K562 (cell line): ENCODE results near the gene DLGAP1.

ENCODE experiments used
- ARHGAP35 ChIP-seq: fragments of 450-650 bp; IDR thresholded peaks from 2 replicates; pipeline ENCODE4 v1.6.1; 2018; ENCODE audit not compliant: partially characterized antibody
- MIER1 ChIP-seq: fragments of 450-650 bp; IDR thresholded peaks from 2 replicates; pipeline ENCODE4 v1.6.1; 2016; ENCODE audit warnings: antibody characterized with exemption, mild to moderate bottlenecking, low read depth
- NR2C2 ChIP-seq, 2 experiments: fragments of 200-800 bp in 1 of 2; sonication (Bioruptor generic) in 1 of 2; sonication (generic) in 1 of 2; formaldehyde crosslinking in 1 of 2; IDR thresholded peaks; 2 replicates each; pipeline versions ENCODE4 v1.6.1 to v1.8.0; 2016 to 2022; ENCODE audit warnings: mild to moderate bottlenecking in 1 of 2, missing compliant biosample characterization in 1 of 2, missing genetic modification characterization in 1 of 2, missing genetic modification reagents in 1 of 2
- PHB2 ChIP-seq: fragments of 450-650 bp; IDR thresholded peaks from 2 replicates; pipeline ENCODE4 v1.6.1; 2017; ENCODE audit warnings: low read depth
- ZNF3 ChIP-seq: fragments of 250-450 bp; sonication (Bioruptor Pico); IDR thresholded peaks from 2 replicates; pipeline ENCODE4 v1.5.0; 2021; ENCODE audit warnings: mild to moderate bottlenecking, moderate library complexity
- TF ChIP-seq, protein P1 (sequence below): conservative IDR thresholded peaks from 2 replicates; pipeline ENCODE4 v1.6.1; 2011; ENCODE audit warnings: low read depth, mild to moderate bottlenecking, low read length; ENCODE audit not compliant: control insufficient read depth

DNA sequence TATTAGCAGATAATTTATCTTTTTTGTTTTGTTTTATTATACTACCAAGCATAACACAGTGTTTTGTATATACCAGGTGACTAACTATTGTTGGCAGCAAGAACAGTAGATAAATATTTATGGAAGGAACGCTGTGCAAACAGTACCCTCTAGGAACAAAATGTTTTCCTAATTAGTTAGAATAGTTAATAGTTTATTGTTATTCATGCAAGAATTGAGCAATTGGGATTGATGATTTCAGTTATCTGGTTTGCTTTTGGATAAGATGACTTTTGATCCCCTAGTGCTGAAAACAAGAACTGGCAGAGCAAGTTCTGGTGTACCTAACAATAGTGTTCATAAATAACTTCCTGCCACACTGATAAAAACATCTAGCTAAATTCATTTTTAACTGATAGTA is 681.8 kb downstream of the DLGAP1 start:
- TF ChIP-seq ZNF3 (CRISPR knock-in tag) (no peak), PHB2 (no peak), NR2C2 (CRISPR knock-in tag; IDR thresholded peaks at IDR 0.05) (no peak), NR2C2 (tag; IDR thresholded peaks at IDR 0.05) (no peak), MIER1 (no peak), ARHGAP35 (no peak)
- TF ChIP-seq, protein P1, sequence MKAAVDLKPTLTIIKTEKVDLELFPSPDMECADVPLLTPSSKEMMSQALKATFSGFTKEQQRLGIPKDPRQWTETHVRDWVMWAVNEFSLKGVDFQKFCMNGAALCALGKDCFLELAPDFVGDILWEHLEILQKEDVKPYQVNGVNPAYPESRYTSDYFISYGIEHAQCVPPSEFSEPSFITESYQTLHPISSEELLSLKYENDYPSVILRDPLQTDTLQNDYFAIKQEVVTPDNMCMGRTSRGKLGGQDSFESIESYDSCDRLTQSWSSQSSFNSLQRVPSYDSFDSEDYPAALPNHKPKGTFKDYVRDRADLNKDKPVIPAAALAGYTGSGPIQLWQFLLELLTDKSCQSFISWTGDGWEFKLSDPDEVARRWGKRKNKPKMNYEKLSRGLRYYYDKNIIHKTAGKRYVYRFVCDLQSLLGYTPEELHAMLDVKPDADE, result no peak
